GM19035 (cell line): ENCODE data around the gene MCTS1.
"Not testable (repeated sequence)": the region's sequence is repeated elsewhere in the genome, so short reads cannot be mapped to it uniquely, and the experiment has no call there.

ENCODE experiments used
- ATAC-seq: cut with Tn5 transposase; IDR thresholded peaks from one replicate; pipeline ENCODE4 v1.9.1; 2021; ENCODE audit not compliant: unreplicated experiment

Gene MCTS1

GRCh38 chrX:120625371-120625770, 21.5 kb downstream of the MCTS1 start:
- ATAC-seq = no peak

GRCh38 chrX:120629667-120630537, 26.0 kb downstream of the MCTS1 start, which contains the start of gene C1GALT1C1:
Gene C1GALT1C1, minus strand, starts transcription at chrX:120630054. Its CDS starts 2,888 bp downstream, at chrX:120627166.
- peak; percentile 96 for ATAC-seq

- no peak for ATAC-seq
Observed at GRCh38 chrX:120638619-120639018, 34.7 kb downstream of the MCTS1 start.

GRCh38 chrX:120642871-120643270, 39.0 kb downstream of the MCTS1 start:
- ATAC-seq = no peak

- ATAC-seq = no peak
Observed at GRCh38 chrX:120647127-120647526, 43.2 kb downstream of the MCTS1 start.

GRCh38 chrX:120652256-120652655, 48.4 kb downstream of the MCTS1 start:
- not testable (repeated sequence) for ATAC-seq

GRCh38 chrX:120653000-120653399, 49.1 kb downstream of the MCTS1 start:
- ATAC-seq = no peak

- ATAC-seq = no peak
Observed at GRCh38 chrX:120660637-120661036, 56.7 kb downstream of the MCTS1 start.
